Endodermal cell (in vitro differentiated cells): Measurements from ENCODE around the gene XRN2. TPM values are rescaled to one million over a fixed set of nuclear protein-coding genes. Genes with fewer than 3 reads are reported as not detected.

ENCODE experiments used
- DNase-seq: peaks from one replicate; pipeline ENCODE4 v3.0.0-alpha.2; 2017
- H3K27ac ChIP-seq: 2 replicates; pipeline ENCODE4 v1.5.1; 2013; ENCODE audit warnings: mild to moderate bottlenecking, low read depth, low read length, moderate library complexity
- H3K27me3 ChIP-seq: 2 replicates; pipeline ENCODE4 v1.6.1; 2013; ENCODE audit warnings: mild to moderate bottlenecking, low read length, moderate library complexity; ENCODE audit not compliant: insufficient read depth, control insufficient read depth, poor library complexity, severe bottlenecking
- H3K36me3 ChIP-seq: 2 replicates; pipeline ENCODE4 v1.7.0; 2013; ENCODE audit warnings: mild to moderate bottlenecking, low read length, moderate library complexity; ENCODE audit not compliant: control insufficient read depth, insufficient read depth
- H3K4me1 ChIP-seq: one replicate; pipeline ENCODE4 v1.7.0; 2013; ENCODE audit warnings: low read length; ENCODE audit not compliant: control insufficient read depth, insufficient read depth
- H3K4me3 ChIP-seq: 2 replicates; pipeline ENCODE4 v1.5.1; 2013; ENCODE audit warnings: mild to moderate bottlenecking, low read length, moderate library complexity
- H3K9ac ChIP-seq: 2 replicates; pipeline ENCODE4 v1.6.1; 2013; ENCODE audit warnings: mild to moderate bottlenecking, low read length, moderate library complexity; ENCODE audit not compliant: poor library complexity, severe bottlenecking; ENCODE audit errors: extremely low read depth
- H3K9me3 ChIP-seq: 2 replicates; pipeline ENCODE4 v1.6.1; 2013; ENCODE audit warnings: mild to moderate bottlenecking, low read length, moderate library complexity; ENCODE audit not compliant: control insufficient read depth
- H3K27ac Mint-ChIP-seq: 2 replicates; pipeline ENCODE4 v1.8.0; 2020; ENCODE audit warnings: mixed read lengths
- H3K27me3 Mint-ChIP-seq: 2 replicates; pipeline ENCODE4 v1.8.0; 2021; ENCODE audit warnings: mild to moderate bottlenecking, mixed read lengths; ENCODE audit not compliant: insufficient read depth
- H3K36me3 Mint-ChIP-seq: 2 replicates; pipeline ENCODE4 v1.8.0; 2020; ENCODE audit warnings: low read depth, mixed read lengths
- H3K4me1 Mint-ChIP-seq: 2 replicates; pipeline ENCODE4 v1.8.0; 2020; ENCODE audit warnings: mixed read lengths
- H3K4me3 Mint-ChIP-seq: 2 replicates; pipeline ENCODE4 v1.8.0; 2020; ENCODE audit warnings: mild to moderate bottlenecking, moderate library complexity, mixed read lengths
- H3K9me3 Mint-ChIP-seq: 2 replicates; pipeline ENCODE4 v1.8.0; 2020; ENCODE audit warnings: mild to moderate bottlenecking, mixed read lengths
- WGBS, 2 experiments: methylation state at CpG; one replicate each; pipeline versions ENCODE4 v1.1.5 to v1.1.7; 2013; ENCODE audit warnings: missing lambda C conversion rate in 2 of 2, mixed read lengths in 1 of 2; ENCODE audit not compliant: insufficient coverage in 1 of 2, insufficient read length in 1 of 2; 5-methylcytosine and 5-hydroxymethylcytosine counted together
- total RNA-seq, 2 donors: library from RNA; stranded (reverse); fragmentation: NEBNext Ultra II Directional in 1 of 2; extraction: Animal tissue kit (Norgen Biotek cat#: 25700) in 1 of 2; gene quantifications; 2 replicates in 1 of 2; 3 replicates in 1 of 2; pipeline ENCODE4 v1.2.1, GENCODE V29; 2021
- TF ChIP-seq, protein P1 (sequence below): fragments of 200-600 bp; sonication (generic); conservative IDR thresholded peaks from 2 replicates; pipeline ENCODE4 v1.5.0; 2021; ENCODE audit warnings: antibody characterized with exemption, mild to moderate bottlenecking

The XRN2 gene
- total RNA-seq, 2 donors from 2014 or later, result 91.5 to 101 TPM

GRCh38 chr20:21344961-21345360 lies 41.8 kb downstream of the XRN2 start:
- H3K4me3 Mint-ChIP-seq, result no peak overlapping the region
- peaks cover 65% of the 10 kb centered on the region for H3K36me3 Mint-ChIP-seq
- H3K4me1 Mint-ChIP-seq, result peaks cover 7% of the 10 kb centered on the region
- TF ChIP-seq, protein P1, sequence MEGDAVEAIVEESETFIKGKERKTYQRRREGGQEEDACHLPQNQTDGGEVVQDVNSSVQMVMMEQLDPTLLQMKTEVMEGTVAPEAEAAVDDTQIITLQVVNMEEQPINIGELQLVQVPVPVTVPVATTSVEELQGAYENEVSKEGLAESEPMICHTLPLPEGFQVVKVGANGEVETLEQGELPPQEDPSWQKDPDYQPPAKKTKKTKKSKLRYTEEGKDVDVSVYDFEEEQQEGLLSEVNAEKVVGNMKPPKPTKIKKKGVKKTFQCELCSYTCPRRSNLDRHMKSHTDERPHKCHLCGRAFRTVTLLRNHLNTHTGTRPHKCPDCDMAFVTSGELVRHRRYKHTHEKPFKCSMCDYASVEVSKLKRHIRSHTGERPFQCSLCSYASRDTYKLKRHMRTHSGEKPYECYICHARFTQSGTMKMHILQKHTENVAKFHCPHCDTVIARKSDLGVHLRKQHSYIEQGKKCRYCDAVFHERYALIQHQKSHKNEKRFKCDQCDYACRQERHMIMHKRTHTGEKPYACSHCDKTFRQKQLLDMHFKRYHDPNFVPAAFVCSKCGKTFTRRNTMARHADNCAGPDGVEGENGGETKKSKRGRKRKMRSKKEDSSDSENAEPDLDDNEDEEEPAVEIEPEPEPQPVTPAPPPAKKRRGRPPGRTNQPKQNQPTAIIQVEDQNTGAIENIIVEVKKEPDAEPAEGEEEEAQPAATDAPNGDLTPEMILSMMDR, result no peak
- DNase-seq, result no peak
- Histone ChIP-seq H3K4me3 (no peak overlapping the region), H3K4me1 (no peaks in the 10 kb centered on the region), H3K9ac (no peak overlapping the region), H3K9me3 (no peaks in the 10 kb centered on the region), H3K27me3 (no peaks in the 10 kb centered on the region), H3K36me3 (peaks cover 91% of the 10 kb centered on the region), H3K27ac (no peak overlapping the region)
- no peaks in the 10 kb centered on the region for H3K27me3 Mint-ChIP-seq
- no peak overlapping the region for H3K27ac Mint-ChIP-seq
- no peaks in the 10 kb centered on the region for H3K9me3 Mint-ChIP-seq
- 100% methylated on average over 1 of the region's 1 CpG; no CpG with 5 or more reads in 1 of the 2 experiments for WGBS, 2 experiments

- no peaks in the 10 kb centered on the region for H3K27me3 Mint-ChIP-seq
- H3K4me1 Mint-ChIP-seq, result peaks cover 9% of the 10 kb centered on the region
- Histone ChIP-seq H3K9ac (no peak overlapping the region), H3K4me1 (peaks cover 3% of the 10 kb centered on the region), H3K36me3 (peaks cover 77% of the 10 kb centered on the region), H3K9me3 (no peaks in the 10 kb centered on the region), H3K27ac (no peak overlapping the region), H3K27me3 (no peaks in the 10 kb centered on the region), H3K4me3 (no peak overlapping the region)
- TF ChIP-seq, protein P1, result no peak
- peaks cover 42% of the 10 kb centered on the region for H3K36me3 Mint-ChIP-seq
- no peak overlapping the region for H3K4me3 Mint-ChIP-seq
- DNase-seq, result no peak
- no peaks in the 10 kb centered on the region for H3K9me3 Mint-ChIP-seq
- no peak overlapping the region for H3K27ac Mint-ChIP-seq
Measured at GRCh38 chr20:21352703-21353102, 49.6 kb downstream of the XRN2 start.

DNA sequence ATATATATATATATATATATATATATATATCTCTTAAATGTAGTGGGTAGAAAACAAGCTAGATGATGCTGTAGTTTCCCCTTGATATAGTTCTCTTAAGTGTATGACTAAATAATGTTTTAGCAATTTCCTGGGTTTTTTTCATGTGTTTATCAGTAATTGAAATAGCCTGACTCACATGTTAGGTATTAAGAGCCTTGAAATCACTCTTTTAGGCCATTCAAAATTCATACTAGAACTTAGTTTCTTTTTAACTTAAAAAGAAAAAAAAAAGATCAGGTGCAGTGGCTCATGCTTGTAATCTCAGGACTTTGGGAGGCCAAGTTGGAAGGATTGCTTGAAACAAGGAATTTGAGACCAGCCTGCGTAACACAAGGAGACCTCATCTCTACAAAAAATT lies 50.1 kb downstream of the XRN2 start:
- no peak overlapping the region for H3K27ac Mint-ChIP-seq
- peaks cover 72% of the 10 kb centered on the region for H3K36me3 ChIP-seq

More for the DNA sequence above, 50.1 kb downstream of the XRN2 start:
- Histone ChIP-seq H3K9ac (no peak overlapping the region), H3K4me3 (no peak overlapping the region), H3K4me1 (peaks cover 7% of the 10 kb centered on the region), H3K27ac (no peak overlapping the region), H3K27me3 (no peaks in the 10 kb centered on the region), H3K9me3 (no peaks in the 10 kb centered on the region)
- DNase-seq, result no peak
- 100% methylated on average over 1 of the region's 1 CpG; no CpG with 5 or more reads in 1 of the 2 experiments for WGBS, 2 experiments
- peaks cover 36% of the 10 kb centered on the region for H3K36me3 Mint-ChIP-seq
- no peaks in the 10 kb centered on the region for H3K9me3 Mint-ChIP-seq
- H3K4me1 Mint-ChIP-seq, result peaks cover 12% of the 10 kb centered on the region
- TF ChIP-seq, protein P1, result no peak
- no peak overlapping the region for H3K4me3 Mint-ChIP-seq
- no peaks in the 10 kb centered on the region for H3K27me3 Mint-ChIP-seq
